Right lobe of liver (tissue), 6 donors: ENCODE results near the gene ELK3. TPM values are rescaled to one million over a fixed set of nuclear protein-coding genes. Genes with fewer than 3 reads are reported as not detected.
A peak's percentile ranks its signal among the peaks of the same experiment; 100 is the strongest.

ENCODE experiments used
- ATAC-seq, 4 donors: fragments of 200-7000 bp; cut with Tn5 transposase; one replicate each; pipeline ENCODE4 v1.9.1; 2020; ENCODE audit warnings: mild to moderate bottlenecking in 4 of 4, moderate library complexity in 4 of 4
- DNase-seq, 3 donors: peaks; one replicate each; pipeline ENCODE4 v3.0.0-alpha.2; 2020
- H3K27ac ChIP-seq, 3 donors: fragments of 200-600 bp; one replicate each; pipeline ENCODE4 v1.8.0; 2022
- H3K27me3 ChIP-seq, 2 donors: fragments of 200-600 bp; one replicate each; pipeline ENCODE4 v1.8.0; 2022
- H3K36me3 ChIP-seq, 4 donors: fragments of 200-600 bp; sonication (generic) in 1 of 4; one replicate each; pipeline versions ENCODE4 v1.5.1 to v1.8.0; 2017 to 2022; ENCODE audit warnings: control low read depth in 1 of 4
- H3K4me1 ChIP-seq, 4 donors: fragments of 200-600 bp; sonication (generic) in 1 of 4; one replicate each; pipeline versions ENCODE4 v1.5.1 to v1.8.0; 2017 to 2022; ENCODE audit warnings: control low read depth in 1 of 4
- H3K4me3 ChIP-seq, 3 donors: fragments of 200-600 bp; one replicate each; pipeline ENCODE4 v1.8.0; 2022
- H3K9me3 ChIP-seq, 4 donors: fragments of 200-600 bp; sonication (generic) in 1 of 4; one replicate each; pipeline versions ENCODE4 v1.5.1 to v1.8.0; 2017 to 2022; ENCODE audit warnings: control low read depth in 1 of 4
- POLR2A ChIP-seq: fragments of 450-650 bp; IDR thresholded peaks from one replicate; pipeline ENCODE4 v1.6.1; 2017; ENCODE audit warnings: antibody characterized with exemption, mild to moderate bottlenecking
- WGBS: methylation state at CpG from one replicate; pipeline ENCODE4 v1.1.6; 2018; ENCODE audit warnings: low coverage, low lambda C conversion rate; ENCODE audit not compliant: insufficient coverage; ENCODE audit errors: missing lambda C conversion rate; 5-methylcytosine and 5-hydroxymethylcytosine counted together
- intact Hi-C, 2 donors: fragments of 100-400 bp; cut with DNase I; formaldehyde crosslinking; loops; one replicate each; pipeline versions ENCODE4 v1.11.2 to v1.14.1; 2022
- total RNA-seq, 6 experiments: library from RNA; depleted of rRNA in 2 of 6; stranded (reverse); fragments of >200 nt in 2 of 6; fragmentation: NEBNext Ultra II Directional in 3 of 6; extraction: Animal tissue kit (Norgen Biotek cat#: 25700) in 3 of 6; gene quantifications; one replicate each; pipeline versions ENCODE4 v1.1.0 to v1.2.4, GENCODE V29; 2016 to 2023
- TF ChIP-seq, protein P1 (sequence below), 4 donors: fragments of 200-600 bp in 3 of 4; fragments of 450-650 bp in 1 of 4; IDR thresholded peaks; one replicate each; pipeline versions ENCODE4 v1.5.1 to v1.8.0; 2016 to 2022; ENCODE audit warnings: antibody characterized with exemption in 4 of 4, mild to moderate bottlenecking in 2 of 4
- donor health status: DM: no; HTN: yes; CAD: no.
- donor health status: DM: no; HTN: no; CAD: no.
- donor health status: DM: no; HTN: no; CAD: no.
- donor health status: DM: no; HTN: yes; CAD: no.
- donor health status: DM: no; HTN: yes; CAD: no.

ELK3 gene
- total RNA-seq, 6 experiments from 2014 or later, result 5.3 to 11.2 (median 5.8) TPM

GRCh38 chr12:96260231-96260630 lies 66.1 kb downstream of the ELK3 start:
- Histone ChIP-seq H3K4me3 (no peak overlapping the region), H3K36me3 (no peaks in the 10 kb centered on the region), H3K27me3 (no peaks in the 10 kb centered on the region), H3K9me3 (no peaks in the 10 kb centered on the region), H3K4me1 (peaks cover 0 to 25% (median 12%) of the 10 kb centered on the region in 4 donors), H3K27ac (no peak overlapping the region)
- intact Hi-C loops, result no loop called here
- no peak for ATAC-seq
- DNase-seq, result no peak
- WGBS, result 92% methylated on average over 2 of the region's 2 CpGs
- TF ChIP-seq, protein P1, sequence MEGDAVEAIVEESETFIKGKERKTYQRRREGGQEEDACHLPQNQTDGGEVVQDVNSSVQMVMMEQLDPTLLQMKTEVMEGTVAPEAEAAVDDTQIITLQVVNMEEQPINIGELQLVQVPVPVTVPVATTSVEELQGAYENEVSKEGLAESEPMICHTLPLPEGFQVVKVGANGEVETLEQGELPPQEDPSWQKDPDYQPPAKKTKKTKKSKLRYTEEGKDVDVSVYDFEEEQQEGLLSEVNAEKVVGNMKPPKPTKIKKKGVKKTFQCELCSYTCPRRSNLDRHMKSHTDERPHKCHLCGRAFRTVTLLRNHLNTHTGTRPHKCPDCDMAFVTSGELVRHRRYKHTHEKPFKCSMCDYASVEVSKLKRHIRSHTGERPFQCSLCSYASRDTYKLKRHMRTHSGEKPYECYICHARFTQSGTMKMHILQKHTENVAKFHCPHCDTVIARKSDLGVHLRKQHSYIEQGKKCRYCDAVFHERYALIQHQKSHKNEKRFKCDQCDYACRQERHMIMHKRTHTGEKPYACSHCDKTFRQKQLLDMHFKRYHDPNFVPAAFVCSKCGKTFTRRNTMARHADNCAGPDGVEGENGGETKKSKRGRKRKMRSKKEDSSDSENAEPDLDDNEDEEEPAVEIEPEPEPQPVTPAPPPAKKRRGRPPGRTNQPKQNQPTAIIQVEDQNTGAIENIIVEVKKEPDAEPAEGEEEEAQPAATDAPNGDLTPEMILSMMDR (IDR thresholded peaks at IDR 0.05), result no peak
- no peak for TF ChIP-seq POLR2A

- ATAC-seq, result no peak
- Histone ChIP-seq H3K36me3 (no peaks in the 10 kb centered on the region), H3K4me3 (no peak overlapping the region), H3K27me3 (no peaks in the 10 kb centered on the region), H3K9me3 (no peaks in the 10 kb centered on the region), H3K27ac (no peak overlapping the region), H3K4me1 (peaks cover 0 to 25% (median 12%) of the 10 kb centered on the region in 4 donors)
- intact Hi-C loops, result no loop called here
- TF ChIP-seq, protein P1 (IDR thresholded peaks at IDR 0.05), result no peak
- no peak for TF ChIP-seq POLR2A
- 100% methylated on average over 3 of the region's 3 CpGs for WGBS
- DNase-seq, result no peak
These were observed 66.5 kb downstream of the ELK3 start for GRCh38 chr12:96260644-96261043.

- Histone ChIP-seq H3K36me3 (no peaks in the 10 kb centered on the region), H3K27me3 (no peaks in the 10 kb centered on the region), H3K4me1 (peaks cover 0 to 25% (median 12%) of the 10 kb centered on the region in 4 donors), H3K4me3 (no peak overlapping the region), H3K27ac (no peak overlapping the region), H3K9me3 (no peaks in the 10 kb centered on the region)
- ATAC-seq (no peak), DNase-seq (no peak)
- intact Hi-C loops, result no loop called here
- TF ChIP-seq, protein P1 (IDR thresholded peaks at IDR 0.05), result no peak
- no peak for TF ChIP-seq POLR2A
- 67% methylated on average over 2 of the region's 5 CpGs for WGBS
These were observed 67.4 kb downstream of the ELK3 start for GRCh38 chr12:96261557-96261956.

DNA sequence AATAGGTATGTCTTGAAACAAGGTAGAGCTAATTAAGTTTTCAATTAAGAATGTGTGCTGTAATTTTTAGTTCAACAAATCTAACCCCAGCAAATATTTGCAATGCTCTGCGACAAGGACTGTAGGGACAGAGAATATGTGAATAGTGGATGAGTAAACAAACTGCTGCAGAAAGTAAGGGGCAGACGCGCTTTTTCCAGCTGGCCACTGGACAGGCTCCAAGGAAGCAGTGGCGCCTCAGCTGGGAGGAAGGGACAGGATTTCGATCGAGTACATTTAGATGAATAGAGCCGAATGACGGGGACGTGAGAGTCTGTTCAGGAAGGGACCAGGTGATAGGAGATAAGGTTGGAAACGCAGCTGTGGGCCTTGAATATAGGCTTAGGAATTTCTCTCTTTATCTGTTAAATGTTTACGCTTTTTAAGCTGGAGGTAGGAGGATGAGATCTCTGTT lies 69.3 kb downstream of the ELK3 start:
- 16% methylated on average over 11 of the region's 11 CpGs for WGBS
- no peaks in the 10 kb centered on the region for H3K36me3 ChIP-seq

More for the DNA sequence above, 69.3 kb downstream of the ELK3 start:
- Histone ChIP-seq H3K4me3 (no peak overlapping the region), H3K27ac (peak overlapping the region; percentile 20 to 61 (median 30)), H3K9me3 (no peaks in the 10 kb centered on the region), H3K4me1 (peaks cover 0 to 13% (median 5%) of the 10 kb centered on the region in 4 donors), H3K27me3 (no peaks in the 10 kb centered on the region)
- DNase-seq (peak; percentile 81 to 84 (median 83)), ATAC-seq (peak; percentile 95 to 97 (median 96))
- intact Hi-C loops, result no loop called here
- TF ChIP-seq, protein P1 (IDR thresholded peaks at IDR 0.05), result no peak
- no peak for TF ChIP-seq POLR2A
